IMR-90 (cell line): ENCODE measurements around the gene LYRM4. TPM values are rescaled to one million over a fixed set of nuclear protein-coding genes. Genes with fewer than 3 reads are reported as not detected.
A peak's percentile ranks its signal among the peaks of the same experiment; 100 is the strongest.

Source experiments
- ATAC-seq: fragments of 200-7000 bp; cut with Tn5 transposase; 2 replicates; pipeline ENCODE4 v1.9.1; 2020; ENCODE audit warnings: low read depth, mild to moderate bottlenecking, moderate library complexity
- BruUV-seq: library from RNA; stranded (reverse); fragments of 400-500 nt; replicated peaks from 2 replicates; lab custom pipeline; 2021; lab: Mats Ljungman, UMichigan
- CTCF ChIA-PET: fragments of 300-600 bp; formaldehyde crosslinking; extraction: SDS; loops from one replicate; lab custom pipeline; 2021; ENCODE audit warnings: antibody characterized with exemption; lab: Yijun Ruan, JAX
- POLR2A ChIA-PET: fragments of 300-600 bp; sonication (Branson Sonifier 250); formaldehyde crosslinking; loops from one replicate; lab custom pipeline; 2022; ENCODE audit warnings: antibody characterized with exemption; ENCODE audit not compliant: unreplicated experiment; lab: Charles Lee
- DNase-seq: peaks from one replicate; pipeline ENCODE4 v3.0.0; 2013
- H2AFZ ChIP-seq: replicated peaks from 2 replicates; pipeline ENCODE3; 2013; ENCODE audit warnings: low read length, mild to moderate bottlenecking; ENCODE audit not compliant: poor library complexity
- H2AK5ac ChIP-seq: 2 replicates; pipeline ENCODE4 v1.6.1; 2013; ENCODE audit warnings: low read depth, low read length, inconsistent platforms
- H2AK9ac ChIP-seq: replicated peaks from 2 replicates; pipeline ENCODE3; 2013; ENCODE audit warnings: mild to moderate bottlenecking, low read depth, low read length, moderate library complexity; ENCODE audit not compliant: poor library complexity
- H2BK120ac ChIP-seq: 2 replicates; pipeline ENCODE4 v1.6.1; 2013; ENCODE audit warnings: low read depth, low read length, inconsistent platforms
- H2BK15ac ChIP-seq: 3 replicates; pipeline ENCODE4 v1.6.1; 2013; ENCODE audit warnings: low read depth, low read length, inconsistent platforms
- H2BK20ac ChIP-seq: 2 replicates; pipeline ENCODE4 v1.6.1; 2013; ENCODE audit warnings: low read depth, mild to moderate bottlenecking, inconsistent platforms, low read length, moderate library complexity
- H2BK5ac ChIP-seq: 2 replicates; pipeline ENCODE4 v1.6.1; 2013; ENCODE audit warnings: mild to moderate bottlenecking, low read depth, low read length, inconsistent platforms; ENCODE audit not compliant: poor library complexity, severe bottlenecking
- H3K14ac ChIP-seq: replicated peaks from 2 replicates; pipeline ENCODE4 v1.6.1; 2013; ENCODE audit warnings: low read depth, low read length, inconsistent platforms
- H3K18ac ChIP-seq: 2 replicates; pipeline ENCODE4 v1.6.1; 2013; ENCODE audit warnings: low read depth, low read length, control low read depth
- H3K23ac ChIP-seq: 2 replicates; pipeline ENCODE4 v1.6.1; 2013; ENCODE audit warnings: low read depth, low read length, inconsistent platforms
- H3K27ac ChIP-seq: 2 replicates; pipeline ENCODE4 v1.5.1; 2013; ENCODE audit warnings: mild to moderate bottlenecking, control low read depth, low read length; ENCODE audit not compliant: insufficient read depth
- H3K27me3 ChIP-seq: 2 replicates; pipeline ENCODE4 v1.6.1; 2013; ENCODE audit warnings: low read length; ENCODE audit not compliant: control insufficient read depth, insufficient read depth
- H3K36me3 ChIP-seq: 2 replicates; pipeline ENCODE4 v1.6.1; 2013; ENCODE audit warnings: low read length, mixed read lengths; ENCODE audit not compliant: control insufficient read depth, insufficient read depth
- H3K4ac ChIP-seq: 2 replicates; pipeline ENCODE4 v1.6.1; 2013; ENCODE audit warnings: low read depth, low read length, inconsistent platforms
- H3K4me1 ChIP-seq: 2 replicates; pipeline ENCODE4 v1.6.1; 2013; ENCODE audit warnings: low read length, mixed read lengths; ENCODE audit not compliant: control insufficient read depth, insufficient read depth
- H3K4me2 ChIP-seq: 2 replicates; pipeline ENCODE4 v1.6.1; 2013; ENCODE audit warnings: low read depth, mild to moderate bottlenecking, control low read depth, low read length, moderate library complexity
- H3K4me3 ChIP-seq: 2 replicates; pipeline ENCODE4 v1.5.1; 2013; ENCODE audit warnings: low read depth, mild to moderate bottlenecking, control low read depth, low read length, moderate library complexity; ENCODE audit not compliant: insufficient read depth
- H3K56ac ChIP-seq: 2 replicates; pipeline ENCODE4 v1.6.1; 2013; ENCODE audit warnings: low read length, inconsistent platforms; ENCODE audit not compliant: insufficient read depth; ENCODE audit errors: extremely low read depth
- H3K79me1 ChIP-seq, 2 experiments: 2 replicates each; pipeline ENCODE4 v1.6.1; 2013; ENCODE audit warnings: low read length in 2 of 2, inconsistent platforms in 1 of 2, low read depth in 1 of 2
- H3K9ac ChIP-seq: 2 replicates; pipeline ENCODE4 v1.6.1; 2013; ENCODE audit warnings: low read depth, low read length, control low read depth
- H3K9me1 ChIP-seq: 2 replicates; pipeline ENCODE4 v1.6.1; 2013; ENCODE audit warnings: low read length, inconsistent platforms; ENCODE audit not compliant: insufficient read depth
- H3K9me3 ChIP-seq: 2 replicates; pipeline ENCODE4 v1.6.1; 2013; ENCODE audit warnings: low read length; ENCODE audit not compliant: control insufficient read depth, insufficient read depth
- H4K20me1 ChIP-seq: 2 replicates; pipeline ENCODE4 v1.6.1; 2013; ENCODE audit warnings: low read length, inconsistent platforms; ENCODE audit not compliant: insufficient read depth
- H4K5ac ChIP-seq: 2 replicates; pipeline ENCODE4 v1.6.1; 2013; ENCODE audit warnings: mild to moderate bottlenecking, low read depth, low read length, control low read depth
- H4K8ac ChIP-seq, 2 experiments: 2 replicates each; pipeline ENCODE4 v1.6.1; 2013; ENCODE audit warnings: low read depth in 2 of 2, low read length in 2 of 2, control low read depth in 1 of 2, inconsistent platforms in 1 of 2
- H4K91ac ChIP-seq: 2 replicates; pipeline ENCODE4 v1.6.1; 2013; ENCODE audit warnings: low read depth, low read length, inconsistent platforms; ENCODE audit not compliant: insufficient read depth
- CEBPB ChIP-seq: IDR thresholded peaks from 2 replicates; pipeline ENCODE4 v1.6.1; 2012; ENCODE audit warnings: low read depth, low read length, improper control_type of control experiment
- FOS ChIP-seq: fragments of 150-350 bp; IDR thresholded peaks from 2 replicates; pipeline ENCODE4 v1.6.1; 2016; ENCODE audit warnings: low read depth, low read length
- MAFK ChIP-seq: IDR thresholded peaks from 2 replicates; pipeline ENCODE4 v1.6.1; 2012; ENCODE audit warnings: low read depth, low read length, improper control_type of control experiment
- RCOR1 ChIP-seq: IDR thresholded peaks from 2 replicates; pipeline ENCODE4 v1.6.1; 2012; ENCODE audit warnings: mild to moderate bottlenecking, low read length, improper control_type of control experiment; ENCODE audit not compliant: insufficient replicate concordance
- SMC3 ChIP-seq: fragments of 150-350 bp; IDR thresholded peaks from 2 replicates; pipeline ENCODE4 v1.6.1; 2016; ENCODE audit warnings: low read depth, mild to moderate bottlenecking, antibody characterized with exemption, low read length, moderate library complexity
- WGBS, 2 experiments: methylation state at CpG; one replicate each; pipeline versions ENCODE4 v1.1.5 to v1.1.7; 2013; ENCODE audit warnings: missing lambda C conversion rate in 2 of 2; ENCODE audit not compliant: insufficient read length in 1 of 2; ENCODE audit errors: extremely low coverage in 2 of 2; 5-methylcytosine and 5-hydroxymethylcytosine counted together
- dilution Hi-C: fragments of 300-500 bp; cut with HindIII; formaldehyde crosslinking; loops from one replicate; pipeline ENCODE4 v1.14.3; 2018; ENCODE audit warnings: low sequenced_read_pairs; ENCODE audit not compliant: unreplicated experiment
- in situ Hi-C: fragments of 300-500 bp; cut with MboI; formaldehyde crosslinking; loops from 3 replicates; pipeline ENCODE4 v1.14.3; 2019; ENCODE audit warnings: low sequenced_read_pairs, inconsistent platforms, mixed read lengths
- intact Hi-C: fragments of 100-400 bp; cut with micrococcal nuclease; formaldehyde crosslinking; loops from 2 replicates; pipeline ENCODE4 v1.10.0; 2022
- polyA plus RNA-seq, 3 experiments: library from polyadenylated mRNA; depleted of rRNA; stranded (reverse); fragments of >200 nt; gene quantifications; 2 replicates each; pipeline ENCODE4 v1.2.3, GENCODE V29; 2012; ENCODE audit warnings: low replicate concordance in 1 of 3
- total RNA-seq: library from RNA; depleted of rRNA; stranded (reverse); fragments of >200 nt; gene quantifications from 2 replicates; pipeline ENCODE4 v1.2.3, GENCODE V29; 2012

Gene LYRM4
- total and polyA plus RNA-seq, 2 of the 4 experiments (the other 2 are of a cell fraction) = 11.5 to 26.6 TPM

DNA sequence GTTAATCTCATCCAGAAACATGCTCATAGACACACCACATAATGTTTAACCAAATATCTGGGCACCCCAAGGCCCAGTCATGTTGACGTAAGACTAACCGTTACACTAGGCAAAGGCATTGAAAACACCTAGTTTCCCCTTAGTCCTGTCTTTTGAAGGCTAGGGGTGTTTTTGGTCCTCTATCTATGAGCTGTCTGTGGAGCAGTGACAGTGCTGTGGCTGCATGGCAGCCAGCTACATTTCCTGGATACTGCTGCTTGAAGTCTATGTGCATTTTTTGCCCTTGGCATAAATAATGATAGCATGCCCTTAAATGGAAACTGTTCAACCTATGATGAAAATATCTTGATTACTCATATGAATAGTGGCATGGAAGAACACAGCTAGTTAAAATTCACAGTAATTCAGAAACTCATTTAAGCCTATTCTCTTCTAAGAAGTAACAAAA is 19.2 kb upstream of the LYRM4 start:
- H3K36me3 ChIP-seq = no peaks in the 10 kb centered on the region
- no peaks in the 10 kb centered on the region for H3K27me3 ChIP-seq
- no peak overlapping the region for H4K5ac ChIP-seq
- no peak overlapping the region for H3K56ac ChIP-seq
- peaks cover 2% of the 10 kb centered on the region; the same call in 1 of the 2 replicates for H4K20me1 ChIP-seq
- 0 out of 2 replicates have a peak overlapping the region, but pooled peaks have one; percentile 70 for H3K23ac ChIP-seq
- H3K4me2 ChIP-seq = no peak overlapping the region
- H3K4me3 ChIP-seq = no peak overlapping the region
- dilution Hi-C loops = no loop called here
- H3K14ac ChIP-seq = no peak overlapping the region
- intact Hi-C loops = loop anchor here (5.0 kb wide), 1 partner anchor 138 kb away; no protein-coding TSS in a partner anchor
- H3K4ac ChIP-seq = 0 out of 2 replicates have a peak overlapping the region, but pooled peaks have one; percentile 59
- TF ChIP-seq SMC3 (no peak), RCOR1 (no peak), CEBPB (no peak), MAFK (no peak), FOS (no peak)
- DNase-seq (peak; percentile 11), ATAC-seq (peak; percentile 46; the same call in 1 of the 2 replicates)
- no peak overlapping the region for H2BK120ac ChIP-seq
- in situ Hi-C loops = no loop called here
- POLR2A ChIA-PET = no interaction called here
- no peaks in the 10 kb centered on the region for H3K9me3 ChIP-seq
- no TSS peak for BruUV-seq
- no peak overlapping the region for H2AK9ac ChIP-seq
- no peak overlapping the region; a peak in 2 of 4 replicates for H4K8ac ChIP-seq
- no peak overlapping the region for H3K27ac ChIP-seq
- H2BK20ac ChIP-seq = no peak overlapping the region
- no peak overlapping the region for H2BK5ac ChIP-seq
- H4K91ac ChIP-seq = peak overlapping the region; percentile 18; the same call in 1 of the 2 replicates
- H3K79me1 ChIP-seq = peaks cover 15 to 26% of the 10 kb centered on the region in 2 experiments
- no peak overlapping the region for H2BK15ac ChIP-seq
- CTCF ChIA-PET = no interaction called here
- H3K9me1 ChIP-seq = peaks cover 3% of the 10 kb centered on the region; the same call in 1 of the 2 replicates
- 0 out of 2 replicates have a peak overlapping the region, but pooled peaks have one; percentile 21 for H3K18ac ChIP-seq
- no peak overlapping the region for H2AFZ ChIP-seq
- H3K9ac ChIP-seq = no peak overlapping the region
- WGBS, 2 experiments = no CpG with 5 or more reads among the region's 2 CpGs
- H2AK5ac ChIP-seq = no peak overlapping the region
- peaks cover 4% of the 10 kb centered on the region for H3K4me1 ChIP-seq
